DND-41 (cell line): Measurements from ENCODE around the gene TBL1XR1.

Experiments
- CTCF ChIP-seq: IDR thresholded peaks from 2 replicates; pipeline ENCODE4 v1.5.1; 2012; ENCODE audit warnings: borderline replicate concordance, low read length, moderate library complexity, mild to moderate bottlenecking; ENCODE audit not compliant: poor library complexity, severe bottlenecking; ENCODE audit errors: extremely low read depth
- EZH2 ChIP-seq: IDR thresholded peaks from 3 replicates; pipeline ENCODE4 v1.6.1; 2012; ENCODE audit warnings: borderline replicate concordance, low read depth, mild to moderate bottlenecking, moderate library complexity, low read length, inconsistent platforms; ENCODE audit not compliant: severe bottlenecking

DNA sequence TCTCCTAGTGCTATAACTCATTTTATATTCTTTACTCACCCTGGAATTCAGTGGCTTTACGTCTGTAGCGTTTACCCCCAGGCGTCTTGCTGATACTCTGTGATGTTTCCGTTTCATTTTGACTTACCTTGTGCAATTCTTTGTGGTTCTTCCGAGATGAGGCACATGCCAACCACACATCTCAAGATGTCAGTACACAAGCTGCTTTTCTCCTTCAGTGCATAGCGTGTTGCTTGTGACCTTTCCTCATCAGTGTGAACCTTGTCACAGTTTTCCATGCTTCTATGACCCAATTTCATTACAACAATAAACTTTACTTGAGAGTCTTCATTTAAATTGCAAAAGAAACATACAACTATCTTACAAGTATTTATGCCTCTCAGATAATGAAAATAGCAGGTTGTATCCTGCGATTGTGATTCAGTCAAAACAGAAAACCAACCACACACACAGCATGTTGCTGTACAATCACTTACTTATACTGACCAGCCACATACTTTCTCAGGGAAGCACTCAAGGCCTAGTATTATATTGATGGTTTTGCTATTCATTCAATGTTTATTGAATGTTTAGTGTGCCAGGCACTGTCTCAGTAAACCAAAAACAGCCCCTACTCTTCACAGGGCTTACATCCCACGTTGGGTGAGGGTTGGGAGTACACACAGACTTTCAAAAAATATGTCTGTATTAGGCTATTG lies 4.6 kb upstream of the TBL1XR1 start:
- no peak for TF ChIP-seq CTCF
- TF ChIP-seq EZH2, result no peak
